Progenitor cell of endocrine pancreas (in vitro differentiated cells): Measurements from ENCODE around the gene SLMAP. TPM values are rescaled to one million over a fixed set of nuclear protein-coding genes. Genes with fewer than 3 reads are reported as not detected.

Experiments
- DNase-seq: peaks from one replicate; pipeline ENCODE4 v3.0.0; 2021; ENCODE audit warnings: low spot score; ENCODE audit not compliant: unreplicated experiment
- H3K27ac Mint-ChIP-seq: 2 replicates; pipeline ENCODE4 v1.8.0; 2021; ENCODE audit warnings: mild to moderate bottlenecking, moderate library complexity, mixed read lengths
- H3K27me3 Mint-ChIP-seq: 2 replicates; pipeline ENCODE4 v1.8.0; 2021; ENCODE audit warnings: mixed read lengths
- H3K36me3 Mint-ChIP-seq: 2 replicates; pipeline ENCODE4 v1.8.0; 2022; ENCODE audit warnings: mixed read lengths; ENCODE audit not compliant: insufficient read depth
- H3K4me1 Mint-ChIP-seq: 2 replicates; pipeline ENCODE4 v1.8.0; 2021; ENCODE audit warnings: low read depth, mixed read lengths
- H3K4me3 Mint-ChIP-seq: 2 replicates; pipeline ENCODE4 v1.8.0; 2021; ENCODE audit warnings: low read depth, mild to moderate bottlenecking, moderate library complexity, mixed read lengths
- H3K9me3 Mint-ChIP-seq: 2 replicates; pipeline ENCODE4 v1.8.0; 2021; ENCODE audit warnings: low read depth, mixed read lengths
- CTCF ChIP-seq: fragments of 200-600 bp; sonication (generic); IDR thresholded peaks from one replicate; pipeline ENCODE4 v1.5.0; 2021; ENCODE audit warnings: antibody characterized with exemption, mild to moderate bottlenecking; ENCODE audit not compliant: unreplicated experiment
- total RNA-seq: library from RNA; stranded (reverse); gene quantifications from 2 replicates; pipeline ENCODE4 v1.2.1, GENCODE V29; 2021

SLMAP gene
- total RNA-seq, 1 donor from 2014 or later, result 65.8 TPM

- no peak for DNase-seq
- Mint-ChIP-seq H3K9me3 (no peaks in the 10 kb centered on the region), H3K4me1 (peaks cover 3% of the 10 kb centered on the region), H3K36me3 (no peaks in the 10 kb centered on the region), H3K27ac (no peak overlapping the region), H3K4me3 (no peak overlapping the region), H3K27me3 (no peaks in the 10 kb centered on the region)
- no peak for TF ChIP-seq CTCF
Observed at GRCh38 chr3:57956833-57957174, 200.7 kb downstream of the SLMAP start.

GRCh38 chr3:57957824-57958223 is 201.7 kb downstream of the SLMAP start:
- H3K4me1 Mint-ChIP-seq, result no peaks in the 10 kb centered on the region
- TF ChIP-seq CTCF, result no peak
- no peaks in the 10 kb centered on the region for H3K9me3 Mint-ChIP-seq
- DNase-seq, result no peak
- H3K27me3 Mint-ChIP-seq, result no peaks in the 10 kb centered on the region
- H3K4me3 Mint-ChIP-seq, result no peak overlapping the region
- H3K36me3 Mint-ChIP-seq, result no peaks in the 10 kb centered on the region
- H3K27ac Mint-ChIP-seq, result no peak overlapping the region

GRCh38 chr3:57958642-57959422 is 202.7 kb downstream of the SLMAP start:
- Mint-ChIP-seq H3K9me3 (no peaks in the 10 kb centered on the region), H3K36me3 (no peaks in the 10 kb centered on the region), H3K4me3 (no peak overlapping the region), H3K27ac (no peak overlapping the region), H3K4me1 (no peaks in the 10 kb centered on the region), H3K27me3 (no peaks in the 10 kb centered on the region)
- TF ChIP-seq CTCF, result no peak
- no peak for DNase-seq

GRCh38 chr3:57959423-57960173 is 203.5 kb downstream of the SLMAP start:
- DNase-seq, result no peak
- Mint-ChIP-seq H3K27ac (no peak overlapping the region), H3K27me3 (no peaks in the 10 kb centered on the region), H3K9me3 (no peaks in the 10 kb centered on the region), H3K4me1 (no peaks in the 10 kb centered on the region), H3K4me3 (no peak overlapping the region), H3K36me3 (no peaks in the 10 kb centered on the region)
- no peak for TF ChIP-seq CTCF

GRCh38 chr3:57960174-57960505 is 204.0 kb downstream of the SLMAP start:
- H3K27me3 Mint-ChIP-seq, result no peaks in the 10 kb centered on the region
- no peak overlapping the region for H3K4me3 Mint-ChIP-seq
- H3K4me1 Mint-ChIP-seq, result no peaks in the 10 kb centered on the region
- no peaks in the 10 kb centered on the region for H3K9me3 Mint-ChIP-seq
- no peak overlapping the region for H3K27ac Mint-ChIP-seq
- no peak for DNase-seq
- TF ChIP-seq CTCF, result no peak
- no peaks in the 10 kb centered on the region for H3K36me3 Mint-ChIP-seq
